ENCODE measurements around the gene NALCN. TPM values are rescaled to one million over a fixed set of nuclear protein-coding genes. Genes with fewer than 3 reads are reported as not detected.

The NALCN gene
- total RNA-seq, 4 donors from 2014 or later: 0.47 to 0.57 TPM; not detected in 2

GRCh38 chr13:101447852-101448251 is 31.5 kb upstream of the NALCN start:
- peaks cover 0 to 6% (median 0%) of the 10 kb centered on the region in 4 donors for H3K27me3 ChIP-seq
- H3K9me3 ChIP-seq: no peaks in the 10 kb centered on the region
- intact Hi-C loops (cut with DNase I): no loop called here
- 53% methylated on average over 4 of the region's 4 CpGs for WGBS, 2 donors
- no peaks in the 10 kb centered on the region for H3K36me3 ChIP-seq
- H3K4me1 ChIP-seq: peaks cover 0 to 13% (median 4%) of the 10 kb centered on the region in 3 donors
- H3K27ac ChIP-seq: no peak overlapping the region
- no peak overlapping the region for H3K4me3 ChIP-seq
- no peak for TF ChIP-seq POLR2A (IDR thresholded peaks at IDR 0.05)
- TF ChIP-seq CTCF (IDR thresholded peaks at IDR 0.05): no peak
- no peak for DNase-seq

GRCh38 chr13:101434486-101434885 is 18.2 kb upstream of the NALCN start:
- intact Hi-C loops (cut with DNase I): no loop called here
- no peaks in the 10 kb centered on the region for H3K9me3 ChIP-seq
- H3K4me3 ChIP-seq: no peak overlapping the region
- no peaks in the 10 kb centered on the region for H3K36me3 ChIP-seq
- peaks cover 0 to 5% (median 0%) of the 10 kb centered on the region in 4 donors for H3K27me3 ChIP-seq
- H3K4me1 ChIP-seq: no peaks in the 10 kb centered on the region
- WGBS, 2 donors: 74 to 80% methylated on average over 3 of the region's 3 CpGs
- no peak for DNase-seq
- no peak for TF ChIP-seq POLR2A (IDR thresholded peaks at IDR 0.05)
- TF ChIP-seq CTCF (IDR thresholded peaks at IDR 0.05): no peak
- no peak overlapping the region for H3K27ac ChIP-seq

- no peak overlapping the region for H3K4me3 ChIP-seq
- H3K36me3 ChIP-seq: no peaks in the 10 kb centered on the region
- intact Hi-C loops (cut with DNase I): no loop called here
- peaks cover 0 to 6% (median 0%) of the 10 kb centered on the region in 4 donors for H3K27me3 ChIP-seq
- H3K4me1 ChIP-seq: no peaks in the 10 kb centered on the region
- H3K27ac ChIP-seq: no peak overlapping the region
- DNase-seq: no peak
- no peak for TF ChIP-seq POLR2A (IDR thresholded peaks at IDR 0.05)
- no peak for TF ChIP-seq CTCF (IDR thresholded peaks at IDR 0.05)
- H3K9me3 ChIP-seq: no peaks in the 10 kb centered on the region
These were observed 17.6 kb upstream of the NALCN start for GRCh38 chr13:101433895-101434294.

GRCh38 chr13:101429733-101430132 is 13.4 kb upstream of the NALCN start:
- DNase-seq: no peak

DNA sequence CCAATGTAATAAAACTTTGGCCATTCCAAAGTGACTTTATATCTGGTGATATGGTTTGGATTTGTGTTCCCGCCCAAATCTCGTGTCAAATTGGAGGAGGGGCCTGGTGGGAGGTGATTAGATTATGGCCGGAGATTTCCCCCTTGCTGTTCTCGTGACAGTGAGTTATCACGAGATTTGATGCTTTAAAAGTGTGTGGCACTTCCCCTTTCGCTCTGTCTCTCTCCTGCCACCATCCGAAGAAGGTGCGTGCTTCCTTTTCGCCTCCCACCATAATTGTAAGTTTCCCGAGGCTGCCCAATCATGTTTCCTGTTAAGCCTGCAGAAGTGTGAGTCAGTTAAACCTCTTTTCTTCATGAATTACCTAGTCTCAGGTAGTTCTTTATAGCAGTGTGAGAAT is 9.3 kb upstream of the NALCN start:
- Histone ChIP-seq H3K4me1 (no peaks in the 10 kb centered on the region), H3K27me3 (peaks cover 0 to 6% (median 0%) of the 10 kb centered on the region in 4 donors), H3K9me3 (no peaks in the 10 kb centered on the region), H3K27ac (no peak overlapping the region), H3K4me3 (no peak overlapping the region), H3K36me3 (no peaks in the 10 kb centered on the region)
- intact Hi-C loops (cut with DNase I): no loop called here
- TF ChIP-seq CTCF (IDR thresholded peaks at IDR 0.05): no peak
- no peak for TF ChIP-seq POLR2A (IDR thresholded peaks at IDR 0.05)
- 55 to 65% methylated on average over 10 of the region's 10 CpGs for WGBS, 2 donors
- no peak for DNase-seq

More at GRCh38 chr13:101429733-101430132, 13.4 kb upstream of the NALCN start:
- Histone ChIP-seq H3K27me3 (peaks cover 0 to 6% (median 0%) of the 10 kb centered on the region in 4 donors), H3K36me3 (no peaks in the 10 kb centered on the region), H3K4me3 (no peak overlapping the region), H3K4me1 (no peaks in the 10 kb centered on the region), H3K27ac (no peak overlapping the region), H3K9me3 (no peaks in the 10 kb centered on the region)
- 76 to 85% methylated on average over 3 of the region's 3 CpGs for WGBS, 2 donors
- no peak for TF ChIP-seq CTCF (IDR thresholded peaks at IDR 0.05)
- no peak for TF ChIP-seq POLR2A (IDR thresholded peaks at IDR 0.05)
- intact Hi-C loops (cut with DNase I): no loop called here

Data from esophagus squamous epithelium (tissue), 5 donors.